ENCODE measurements around the gene UNC13D.

- TF ChIP-seq POLR2AphosphoS5 (IDR thresholded peaks at IDR 0.05; ENCODE audit: borderline replicate concordance, low read depth, low read length) (no peak), EZH2 (IDR thresholded peaks at IDR 0.05) (no peak)
Measured at GRCh38 chr17:75876190-75876937, 32.2 kb upstream of the UNC13D start.

All from SK-N-MC (cell line).